Inferior parietal cortex (tissue), 1 donor: ENCODE measurements around the gene OLFML2A.
"Not testable (repeated sequence)": the region's sequence is repeated elsewhere in the genome, so short reads cannot be mapped to it uniquely, and the experiment has no call there.

Experiments
- DNase-seq: peaks from one replicate; pipeline ENCODE4 v3.0.0-alpha.2; 2016; ENCODE audit errors: extremely low spot score

OLFML2A gene

DNA sequence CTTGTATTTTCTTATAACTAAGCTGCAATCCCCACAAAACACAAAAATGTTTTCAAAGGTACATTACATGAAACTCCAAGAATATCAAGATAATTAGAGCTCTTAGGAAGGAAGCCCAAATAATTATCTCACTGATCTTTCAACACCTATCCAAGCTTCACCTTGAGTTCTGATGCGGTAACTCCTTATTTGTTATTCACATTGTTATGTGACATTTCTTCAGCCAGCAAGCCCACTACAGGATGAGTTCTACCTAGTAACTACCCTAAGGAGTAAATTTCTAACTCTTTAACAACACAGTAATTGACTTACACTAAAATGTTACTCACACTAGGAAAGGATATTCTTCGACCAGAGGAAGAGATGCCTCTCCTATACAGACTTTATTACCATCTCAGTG, 15.7 kb upstream of the OLFML2A start:
- DNase-seq: no peak

DNA sequence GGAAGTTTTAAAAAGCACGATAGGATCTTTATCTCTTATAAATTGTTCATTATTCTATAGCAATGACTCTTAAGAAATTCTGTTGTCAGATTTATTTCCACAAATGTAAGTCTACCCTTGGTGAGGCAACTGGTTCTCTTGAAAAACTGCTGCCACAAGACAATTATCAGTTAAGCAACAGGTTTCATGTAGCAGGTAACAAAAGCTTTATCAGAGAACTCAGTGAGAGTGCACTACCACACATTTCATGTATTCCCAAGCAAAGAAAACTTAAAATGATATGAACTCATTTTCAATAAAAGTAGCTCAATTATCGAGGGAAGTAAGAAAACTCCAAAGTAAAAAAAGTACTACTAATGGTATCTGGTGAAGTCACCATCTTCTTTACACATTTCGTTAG, 15.2 kb upstream of the OLFML2A start:
- no peak for DNase-seq

DNA sequence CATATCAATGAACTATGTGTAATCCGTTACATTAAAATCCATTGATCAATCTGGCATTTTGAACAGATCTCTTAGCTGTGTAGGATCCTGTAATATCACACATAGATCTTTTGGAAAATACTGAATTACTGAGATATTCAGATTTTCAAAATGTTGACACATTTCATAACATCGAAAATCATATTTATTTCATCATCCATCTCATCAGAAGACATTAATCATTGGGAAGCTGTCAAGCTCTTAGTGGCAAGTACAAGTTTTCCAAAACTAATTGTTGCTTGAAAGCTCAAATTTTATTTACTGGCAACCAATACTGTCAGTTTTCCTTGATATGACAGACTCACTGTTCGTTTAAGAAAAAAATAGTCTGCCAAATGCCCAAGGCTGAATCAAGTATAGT, 14.3 kb upstream of the OLFML2A start:
- DNase-seq: no peak

DNA sequence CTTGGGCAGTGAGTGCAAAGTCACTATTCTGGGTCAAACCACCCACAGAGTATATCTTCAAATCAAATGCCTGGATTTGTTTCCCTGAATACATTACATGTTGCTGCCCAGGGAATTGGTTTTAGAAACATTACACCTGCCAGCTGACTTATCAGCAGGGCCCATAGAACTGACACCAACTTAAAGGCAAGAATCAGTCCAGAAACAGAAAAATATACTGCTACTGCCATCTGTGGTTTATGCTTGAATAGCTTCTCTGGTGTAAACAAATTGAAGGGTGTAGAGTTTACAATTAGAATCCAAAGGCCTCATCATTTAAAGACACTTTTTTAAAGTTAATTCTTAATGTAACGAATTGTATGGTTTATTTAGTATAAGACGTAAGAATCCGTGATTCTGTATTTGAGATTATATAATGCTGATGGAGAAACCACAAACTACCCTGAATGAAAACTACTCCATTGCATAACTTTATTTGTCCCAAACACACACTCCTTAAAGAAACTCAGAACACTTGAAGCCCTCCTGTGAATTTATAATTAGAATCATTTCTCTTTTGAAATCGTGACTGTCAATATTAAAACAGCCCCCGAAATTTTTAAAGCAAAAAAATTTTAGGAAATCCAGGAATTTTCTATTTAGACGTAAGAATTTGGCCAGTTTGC, 12.0 kb upstream of the OLFML2A start:
- no peak for DNase-seq

DNA sequence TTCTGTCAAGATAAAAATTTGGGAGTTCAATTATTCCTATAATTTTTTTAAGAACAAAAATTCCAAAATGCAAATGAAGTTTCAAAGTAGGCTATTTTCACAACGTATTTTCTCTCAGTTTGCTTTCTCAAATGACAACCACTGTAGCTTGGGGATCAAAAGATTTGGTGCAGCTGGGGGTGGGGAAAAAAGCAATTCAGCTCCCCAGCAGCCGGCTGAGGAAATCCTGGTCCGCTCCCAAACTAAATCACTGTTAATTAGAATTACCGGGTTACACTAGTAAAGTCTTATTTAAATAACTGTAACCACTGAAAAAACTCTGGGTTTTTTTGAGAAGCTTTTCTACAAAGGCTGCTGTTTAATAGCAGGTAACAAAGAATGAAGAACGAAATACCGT, 11.5 kb upstream of the OLFML2A start:
- DNase-seq: no peak

GRCh38 chr9:124766326-124766725, 10.6 kb upstream of the OLFML2A start:
- DNase-seq: no peak

DNA sequence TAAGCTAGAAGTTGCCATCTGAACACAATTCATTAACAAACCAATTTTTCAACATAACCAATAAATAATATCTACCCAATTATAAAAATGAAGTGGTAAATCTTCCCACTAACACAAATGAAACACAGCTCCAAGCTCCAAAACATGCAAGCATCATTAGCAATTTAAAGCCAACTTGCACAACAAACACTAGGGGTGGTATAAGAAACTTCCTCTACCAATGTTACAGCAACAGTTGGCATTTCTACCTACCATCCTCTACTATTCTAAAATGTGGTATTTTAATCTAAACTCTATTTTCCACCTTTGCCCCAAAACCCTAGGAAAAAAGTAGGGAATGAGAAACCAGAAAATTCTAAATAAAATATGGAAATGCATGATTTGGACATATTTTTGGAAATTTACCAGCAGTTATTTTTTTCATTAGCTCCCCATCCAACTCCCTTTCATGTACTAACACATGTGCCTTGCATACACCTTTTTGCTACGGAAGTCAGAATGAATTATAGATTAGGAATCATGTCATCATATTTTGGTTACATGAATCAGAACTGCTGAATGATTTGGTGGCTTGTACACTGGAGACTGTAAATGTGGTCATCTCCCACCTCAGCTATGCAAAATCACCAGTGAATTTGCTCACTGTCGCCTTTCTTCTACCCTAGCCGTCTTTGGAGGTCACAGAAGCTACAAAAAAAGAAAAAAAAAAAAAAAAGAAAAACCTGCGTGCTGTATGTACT, 9.9 kb upstream of the OLFML2A start:
- DNase-seq: no peak

DNA sequence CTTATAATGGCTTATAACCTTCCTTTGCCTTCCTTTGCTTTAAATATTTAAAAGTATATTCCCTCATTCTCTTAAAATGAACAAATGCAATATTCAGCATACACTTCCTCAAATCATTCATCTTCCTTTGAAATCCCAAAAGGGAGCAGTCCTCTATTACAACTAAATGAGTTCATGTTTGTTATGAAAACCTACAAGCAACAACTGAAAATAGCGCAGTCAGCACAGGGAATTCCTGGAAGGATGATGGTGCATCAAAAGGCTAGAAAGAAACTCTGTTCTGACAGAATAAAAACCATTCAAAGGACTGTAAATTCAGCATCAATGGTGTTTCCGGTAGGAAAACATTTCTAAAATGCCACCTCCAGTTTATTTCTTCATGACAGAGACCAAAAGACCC, 9.1 kb upstream of the OLFML2A start:
- no peak for DNase-seq

GRCh38 chr9:124768334-124768733, 8.6 kb upstream of the OLFML2A start:
- DNase-seq: no peak

DNA sequence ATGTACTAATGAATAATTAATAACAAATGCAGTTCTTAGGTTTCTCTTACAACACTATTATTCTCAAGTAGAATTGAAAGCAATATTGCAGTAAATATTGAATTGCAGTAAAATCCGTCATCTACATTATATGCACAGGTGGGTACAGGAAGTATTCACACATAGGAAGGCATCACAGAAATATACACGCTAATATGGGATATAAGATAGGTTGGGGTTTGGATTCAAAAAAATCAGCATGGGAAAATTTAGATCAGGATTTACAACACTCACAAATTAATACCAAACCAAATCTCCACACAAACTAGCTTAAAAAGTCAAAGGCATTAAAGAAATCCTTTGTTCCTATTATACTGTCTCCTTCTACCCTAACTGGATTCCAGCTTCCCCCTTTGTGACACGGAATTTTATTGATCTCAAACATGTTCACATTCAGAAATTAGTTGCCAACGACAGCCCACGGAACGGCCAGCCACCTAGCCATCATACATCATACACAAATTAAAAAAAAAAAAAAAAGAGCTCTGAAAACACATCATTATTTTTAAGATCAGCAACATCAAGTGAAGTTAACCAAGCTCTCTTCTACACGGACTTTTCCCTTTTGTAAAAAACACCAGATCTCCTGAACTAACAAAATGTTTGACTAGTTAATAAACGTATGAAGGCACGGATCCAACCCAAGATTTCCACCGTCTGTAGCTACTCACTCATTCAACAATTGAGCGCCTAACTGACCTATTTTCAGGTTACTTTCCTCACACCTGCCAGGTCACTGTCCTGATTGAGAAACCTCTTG, 8.0 kb upstream of the OLFML2A start:
- DNase-seq: no peak

DNA sequence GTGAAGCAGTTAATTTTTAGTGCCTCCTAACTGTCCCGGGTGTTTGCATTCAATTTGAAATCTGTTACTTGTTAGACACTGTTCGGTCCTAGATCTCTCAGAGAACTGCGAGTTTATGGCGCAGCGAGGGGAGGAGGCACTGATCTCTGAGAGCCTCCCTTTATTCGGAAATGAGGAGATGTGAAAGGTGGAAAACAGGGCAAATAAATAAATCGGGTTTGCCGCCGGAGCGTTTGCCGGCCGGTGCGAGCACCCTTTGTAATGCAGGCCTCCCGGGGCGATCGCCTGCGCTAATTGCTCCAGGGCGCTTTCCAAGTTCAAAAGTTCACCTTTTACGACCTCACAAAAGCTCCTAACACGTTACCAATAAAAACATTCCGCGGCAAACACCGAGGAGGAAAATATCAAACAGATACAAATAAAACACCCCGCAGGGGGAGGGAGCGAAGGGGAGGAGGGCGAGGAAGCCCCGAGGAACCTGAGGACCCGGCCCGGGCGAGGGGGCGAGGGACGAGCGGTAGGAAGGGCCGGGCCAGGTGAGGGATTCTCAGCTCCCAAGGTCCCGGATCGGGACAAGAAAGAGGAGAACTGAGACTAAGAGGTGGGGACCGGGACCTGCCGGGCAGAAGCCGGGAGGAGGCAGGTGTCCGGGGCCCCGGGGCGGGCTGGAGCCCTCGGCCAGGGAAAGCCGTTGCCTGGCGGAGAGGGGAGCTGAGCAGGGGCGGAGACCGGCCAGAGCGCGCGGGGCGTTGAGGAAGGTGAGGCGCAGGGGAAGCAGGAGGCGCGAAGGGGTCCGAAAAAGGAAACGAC, 7.2 kb upstream of the OLFML2A start:
- no peak for DNase-seq

GRCh38 chr9:124770359-124771020, 6.4 kb upstream of the OLFML2A start:
- no peak for DNase-seq

DNA sequence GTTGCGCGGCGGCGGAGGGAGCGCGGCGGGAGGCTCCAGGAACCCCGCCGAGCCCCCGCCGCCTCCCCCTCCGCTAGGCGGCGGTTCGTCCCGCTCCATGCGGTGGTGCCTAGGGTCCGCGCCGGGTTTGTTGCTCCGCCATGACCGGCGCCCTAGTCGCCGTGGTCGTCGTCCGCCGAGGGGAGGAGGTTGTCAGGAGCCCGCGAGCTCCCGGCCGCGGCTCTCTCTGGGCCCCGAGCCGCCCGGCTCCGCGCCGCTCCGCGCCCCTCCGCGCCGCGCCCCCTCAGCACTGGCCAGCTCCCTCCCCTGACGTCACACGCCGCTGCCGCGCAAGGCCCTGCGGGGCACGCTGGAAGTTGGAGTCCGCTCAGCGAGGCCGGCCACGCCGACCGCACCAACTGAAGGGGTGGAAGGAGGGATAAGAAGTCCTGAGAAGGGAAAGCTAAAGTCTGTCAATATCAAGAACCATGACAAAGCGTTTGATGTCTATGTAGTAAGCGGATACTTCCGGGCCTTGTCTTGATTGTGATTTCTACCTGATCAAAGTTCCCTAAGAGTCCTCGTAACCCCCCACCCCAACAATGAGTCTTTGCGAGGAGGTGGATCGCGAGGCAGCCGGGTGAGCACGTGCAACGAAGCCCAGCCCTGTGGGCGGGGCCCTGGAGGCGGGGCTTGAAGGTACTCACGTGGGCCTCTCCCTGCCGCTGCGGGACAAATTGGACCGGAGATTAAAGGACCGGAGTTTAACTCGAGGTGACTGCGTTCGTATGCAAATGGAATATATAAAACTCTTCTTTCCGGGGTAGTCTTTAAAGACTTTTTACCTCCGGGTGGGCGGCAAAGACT, 5.7 kb upstream of the OLFML2A start, which contains the start of gene NR6A1:
NR6A1 (minus strand) TSS at position 291 of the 846 bp plus-strand sequence.
- DNase-seq: peak; percentile 94

DNA sequence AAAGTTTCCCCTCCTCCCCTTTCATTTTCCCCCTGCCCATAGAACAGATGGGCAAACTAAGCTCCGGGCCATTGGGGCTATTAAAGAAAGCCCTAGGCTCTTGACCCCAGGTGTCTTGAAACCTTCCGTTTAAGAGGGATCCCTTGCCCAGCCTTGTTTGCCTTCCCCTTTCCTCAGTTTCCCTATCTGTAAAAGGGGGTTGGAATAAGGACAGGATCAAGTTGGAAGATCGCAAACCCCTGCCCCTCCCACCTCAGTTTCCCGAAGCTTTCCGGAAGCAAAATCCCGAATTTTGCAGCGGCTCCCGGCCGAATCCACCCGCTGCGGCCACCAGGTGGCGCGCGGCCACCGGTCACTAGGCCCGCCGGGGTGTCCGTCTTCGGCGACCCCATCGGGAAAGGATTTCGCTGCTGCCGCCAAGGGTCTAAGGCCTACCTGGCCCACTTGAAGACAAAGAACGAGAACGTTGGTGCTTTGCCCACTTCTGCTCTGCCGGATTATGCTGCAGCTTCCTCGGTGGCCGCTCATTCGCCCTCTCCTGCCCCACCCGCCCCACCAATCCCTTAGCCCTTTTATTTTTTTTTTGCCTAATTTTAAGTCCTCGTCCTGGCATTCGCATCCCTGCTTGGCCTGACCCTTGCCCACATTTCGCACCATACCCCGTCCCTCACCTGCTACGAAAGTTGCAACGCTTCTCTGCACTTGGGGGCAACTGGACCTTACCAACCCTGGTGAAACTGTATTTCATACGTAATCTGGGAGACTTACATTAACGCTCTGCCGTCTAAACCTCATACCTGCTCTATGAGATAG, 4.9 kb upstream of the OLFML2A start:
- peak; percentile 79 for DNase-seq

GRCh38 chr9:124772877-124773276, 4.1 kb upstream of the OLFML2A start:
- DNase-seq: not testable (repeated sequence)

GRCh38 chr9:124773473-124774128, 3.3 kb upstream of the OLFML2A start:
- DNase-seq: no peak

DNA sequence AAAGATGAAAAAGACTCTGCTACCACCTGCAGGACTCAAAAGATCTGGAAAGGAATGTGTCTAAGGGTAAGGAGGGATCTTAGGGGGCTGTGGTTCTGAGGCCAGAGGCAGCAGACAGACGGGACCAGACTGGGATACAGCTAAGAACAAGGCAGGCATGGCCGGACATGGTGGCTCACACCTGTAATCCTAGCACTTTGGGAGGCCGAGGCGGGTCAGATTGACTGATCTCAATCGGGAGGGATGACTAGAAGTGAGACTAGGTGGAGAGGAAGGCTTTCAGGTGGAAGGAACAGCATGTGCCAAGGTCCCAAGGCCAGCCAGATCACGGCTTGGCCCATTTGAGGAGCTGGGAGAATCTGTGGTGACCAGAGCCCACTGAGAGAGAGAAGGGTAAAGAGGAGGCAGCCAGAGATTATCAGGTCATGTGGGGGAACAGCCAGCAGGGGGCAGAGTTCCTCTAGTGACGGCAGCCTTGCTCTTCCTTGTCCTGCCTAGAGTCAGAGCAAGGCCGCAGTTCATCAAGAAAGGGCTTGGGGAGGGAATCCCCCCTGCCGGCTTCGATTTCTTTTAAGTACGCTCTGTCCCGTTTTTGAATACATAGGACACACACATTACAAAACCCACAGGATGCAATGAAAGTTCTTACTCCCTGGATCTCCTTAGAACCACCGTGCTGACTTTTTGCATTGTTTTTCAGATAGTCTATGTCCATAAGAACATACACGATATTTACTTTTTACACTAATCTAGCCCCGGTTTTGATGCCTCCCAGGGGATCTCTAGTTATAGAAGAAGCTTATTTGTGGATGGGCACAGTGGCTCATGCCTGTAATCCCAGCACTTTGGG, 2.6 kb upstream of the OLFML2A start:
- DNase-seq: peak; percentile 88

DNA sequence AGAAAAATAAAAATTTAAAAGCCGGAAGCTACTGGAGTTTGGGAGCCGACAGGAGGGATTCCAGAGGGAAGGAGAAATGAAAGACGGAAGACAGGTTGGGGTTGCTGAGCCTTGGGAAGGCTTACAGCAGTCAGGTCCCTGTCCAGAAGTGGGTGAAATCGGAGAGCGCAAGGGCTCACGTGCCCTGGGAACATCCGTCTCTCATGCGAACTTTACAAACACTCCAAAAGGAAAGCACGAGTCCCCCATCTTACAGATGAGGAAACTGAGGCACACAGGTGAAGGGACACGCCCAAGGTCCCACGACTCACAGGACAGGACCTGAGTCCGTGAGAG, 347 bp upstream of the OLFML2A start:
- no peak for DNase-seq
